K562 (cell line): ENCODE measurements around the gene FRRS1. TPM values are rescaled to one million over a fixed set of nuclear protein-coding genes. Genes with fewer than 3 reads are reported as not detected.

Experiments
- DACH1 ChIP-seq: fragments of 450-650 bp; IDR thresholded peaks from 2 replicates; pipeline ENCODE4 v1.6.1; 2018; ENCODE audit not compliant: partially characterized antibody
- EP300 ChIP-seq: IDR thresholded peaks from 2 replicates; pipeline ENCODE4 v1.6.1; 2012; ENCODE audit warnings: low read length, improper control_type of control experiment
- GATA2 ChIP-seq: sonication (generic); formaldehyde crosslinking; IDR thresholded peaks from 2 replicates; pipeline ENCODE4 v1.4.0; 2020; ENCODE audit warnings: mild to moderate bottlenecking, missing genetic modification reagents
- HNRNPLL ChIP-seq: fragments of 200-400 bp; formaldehyde crosslinking; IDR thresholded peaks from 2 replicates; pipeline ENCODE4 v1.6.1; 2017; ENCODE audit warnings: low read length, low read depth, mild to moderate bottlenecking; ENCODE audit not compliant: poor library complexity, severe bottlenecking
- KLF10 ChIP-seq: fragments of 250-450 bp; sonication (Bioruptor Pico); IDR thresholded peaks from 2 replicates; pipeline ENCODE4 v1.6.1; 2021; ENCODE audit warnings: matching md5 sums
- KLF13 ChIP-seq: fragments of 450-650 bp; IDR thresholded peaks from 2 replicates; pipeline ENCODE4 v1.6.1; 2016; ENCODE audit warnings: missing genetic modification characterization, low read depth, mild to moderate bottlenecking, missing compliant biosample characterization, moderate library complexity, borderline replicate concordance
- NFIC ChIP-seq: fragments of 450-650 bp; IDR thresholded peaks from 2 replicates; pipeline ENCODE4 v1.6.1; 2017; ENCODE audit warnings: mild to moderate bottlenecking, inconsistent platforms
- POLR2AphosphoS5 ChIP-seq: IDR thresholded peaks from 2 replicates; pipeline ENCODE4 v1.6.1; 2011; ENCODE audit warnings: mild to moderate bottlenecking, low read depth, low read length, moderate library complexity; ENCODE audit not compliant: control insufficient read depth, insufficient read depth
- RUNX1 ChIP-seq: sonication (generic); IDR thresholded peaks from 2 replicates; pipeline ENCODE4 v1.6.1; 2016; ENCODE audit warnings: antibody characterized with exemption, low read depth
- SMAD4 ChIP-seq: fragments of 250-450 bp; sonication (Bioruptor Pico); conservative IDR thresholded peaks from 2 replicates; pipeline ENCODE4 v1.8.0; 2021; ENCODE audit warnings: inconsistent platforms, mild to moderate bottlenecking, moderate library complexity
- ZBTB8A ChIP-seq: fragments of 450-650 bp; IDR thresholded peaks from 2 replicates; pipeline ENCODE4 v1.6.1; 2018; ENCODE audit warnings: mild to moderate bottlenecking, moderate library complexity; ENCODE audit not compliant: partially characterized antibody
- ZFPM2 ChIP-seq: fragments of 250-450 bp; sonication (Bioruptor Pico); IDR thresholded peaks from 2 replicates; pipeline ENCODE4 v1.5.1; 2022; ENCODE audit warnings: mild to moderate bottlenecking
- polyA plus RNA-seq, 8 experiments: library from polyadenylated mRNA; depleted of rRNA in 4 of 8; stranded (reverse) in 5 of 8; unstranded in 3 of 8; fragments of >200 nt; fragmentation: Nextera tagmentation in 2 of 8; fragmentation: Illumina TruSeq in 1 of 8; extraction: Ambion mirVana in 2 of 8; extraction: Trizol in 1 of 8; gene quantifications; 2 replicates each; pipeline versions ENCODE4 v1.2.1 to v1.2.3, GENCODE V29; 2011 to 2014; ENCODE audit warnings: inconsistent platforms in 1 of 8, missing spikeins in 1 of 8
- total RNA-seq, 7 experiments: library from RNA; depleted of rRNA in 6 of 7; stranded (reverse); fragments of >200 nt in 6 of 7; fragmentation: Illumina TruSeq in 2 of 7; extraction: Trizol in 2 of 7; gene quantifications; 2 replicates each; pipeline versions ENCODE4 v1.2.1 to v1.2.3, GENCODE V29; 2011 to 2021; ENCODE audit warnings: low replicate concordance in 1 of 7
- TF ChIP-seq, protein P1 (sequence below): sonication (generic); formaldehyde crosslinking; IDR thresholded peaks from 2 replicates; pipeline ENCODE4 v1.8.1; 2023; ENCODE audit warnings: mild to moderate bottlenecking, missing genetic modification reagents, moderate library complexity
- TF ChIP-seq, protein P2 (sequence below): fragments of 250-450 bp; sonication (Bioruptor Pico); IDR thresholded peaks from 2 replicates; pipeline ENCODE4 v1.4.0; 2020
- TF ChIP-seq, protein P3 (sequence below): fragments of 450-650 bp; formaldehyde crosslinking; IDR thresholded peaks from 2 replicates; pipeline ENCODE4 v1.4.0; 2020; ENCODE audit warnings: mild to moderate bottlenecking
- TF ChIP-seq, protein P4 (sequence below): fragments of 450-650 bp; formaldehyde crosslinking; IDR thresholded peaks from 2 replicates; pipeline ENCODE4 v1.4.0; 2022; ENCODE audit warnings: missing genetic modification characterization

Gene FRRS1
- total and polyA plus RNA-seq, 9 of the 15 experiments (the other 6 are each of a cell fraction or from before 2014, with no cell fraction given), result 0.87 to 54.0 (median 23.7) TPM

DNA sequence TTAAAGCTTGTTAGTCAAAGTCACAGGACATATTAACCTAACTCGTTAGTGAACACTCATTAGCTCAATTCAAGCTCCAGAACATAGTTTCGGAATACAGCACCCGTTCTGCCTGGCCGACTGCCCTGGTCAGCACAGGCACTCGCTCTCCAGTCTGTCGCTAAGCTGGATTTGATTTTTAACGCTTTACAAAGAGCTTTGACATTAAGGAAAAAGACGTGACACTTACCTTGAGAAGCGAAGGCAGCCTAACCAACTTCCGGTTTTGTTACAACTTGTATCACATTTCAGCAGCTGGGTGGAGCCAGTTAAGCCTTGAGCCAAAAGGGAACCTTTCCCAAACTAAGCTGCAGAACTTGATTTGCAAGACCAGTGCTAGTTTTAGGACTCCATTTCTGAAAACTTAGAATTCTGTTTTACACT is at the start of gene FRRS1 (continued):
- TF ChIP-seq, protein P1, sequence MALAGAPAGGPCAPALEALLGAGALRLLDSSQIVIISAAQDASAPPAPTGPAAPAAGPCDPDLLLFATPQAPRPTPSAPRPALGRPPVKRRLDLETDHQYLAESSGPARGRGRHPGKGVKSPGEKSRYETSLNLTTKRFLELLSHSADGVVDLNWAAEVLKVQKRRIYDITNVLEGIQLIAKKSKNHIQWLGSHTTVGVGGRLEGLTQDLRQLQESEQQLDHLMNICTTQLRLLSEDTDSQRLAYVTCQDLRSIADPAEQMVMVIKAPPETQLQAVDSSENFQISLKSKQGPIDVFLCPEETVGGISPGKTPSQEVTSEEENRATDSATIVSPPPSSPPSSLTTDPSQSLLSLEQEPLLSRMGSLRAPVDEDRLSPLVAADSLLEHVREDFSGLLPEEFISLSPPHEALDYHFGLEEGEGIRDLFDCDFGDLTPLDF (CRISPR knock-in tag), result 0 out of 2 replicates have a peak, but pooled peaks have one; percentile 39
- TF ChIP-seq KLF10 (CRISPR knock-in tag), result no peak
- no peak for TF ChIP-seq KLF13 (tag)
- no peak for TF ChIP-seq RUNX1
- TF ChIP-seq, protein P2, sequence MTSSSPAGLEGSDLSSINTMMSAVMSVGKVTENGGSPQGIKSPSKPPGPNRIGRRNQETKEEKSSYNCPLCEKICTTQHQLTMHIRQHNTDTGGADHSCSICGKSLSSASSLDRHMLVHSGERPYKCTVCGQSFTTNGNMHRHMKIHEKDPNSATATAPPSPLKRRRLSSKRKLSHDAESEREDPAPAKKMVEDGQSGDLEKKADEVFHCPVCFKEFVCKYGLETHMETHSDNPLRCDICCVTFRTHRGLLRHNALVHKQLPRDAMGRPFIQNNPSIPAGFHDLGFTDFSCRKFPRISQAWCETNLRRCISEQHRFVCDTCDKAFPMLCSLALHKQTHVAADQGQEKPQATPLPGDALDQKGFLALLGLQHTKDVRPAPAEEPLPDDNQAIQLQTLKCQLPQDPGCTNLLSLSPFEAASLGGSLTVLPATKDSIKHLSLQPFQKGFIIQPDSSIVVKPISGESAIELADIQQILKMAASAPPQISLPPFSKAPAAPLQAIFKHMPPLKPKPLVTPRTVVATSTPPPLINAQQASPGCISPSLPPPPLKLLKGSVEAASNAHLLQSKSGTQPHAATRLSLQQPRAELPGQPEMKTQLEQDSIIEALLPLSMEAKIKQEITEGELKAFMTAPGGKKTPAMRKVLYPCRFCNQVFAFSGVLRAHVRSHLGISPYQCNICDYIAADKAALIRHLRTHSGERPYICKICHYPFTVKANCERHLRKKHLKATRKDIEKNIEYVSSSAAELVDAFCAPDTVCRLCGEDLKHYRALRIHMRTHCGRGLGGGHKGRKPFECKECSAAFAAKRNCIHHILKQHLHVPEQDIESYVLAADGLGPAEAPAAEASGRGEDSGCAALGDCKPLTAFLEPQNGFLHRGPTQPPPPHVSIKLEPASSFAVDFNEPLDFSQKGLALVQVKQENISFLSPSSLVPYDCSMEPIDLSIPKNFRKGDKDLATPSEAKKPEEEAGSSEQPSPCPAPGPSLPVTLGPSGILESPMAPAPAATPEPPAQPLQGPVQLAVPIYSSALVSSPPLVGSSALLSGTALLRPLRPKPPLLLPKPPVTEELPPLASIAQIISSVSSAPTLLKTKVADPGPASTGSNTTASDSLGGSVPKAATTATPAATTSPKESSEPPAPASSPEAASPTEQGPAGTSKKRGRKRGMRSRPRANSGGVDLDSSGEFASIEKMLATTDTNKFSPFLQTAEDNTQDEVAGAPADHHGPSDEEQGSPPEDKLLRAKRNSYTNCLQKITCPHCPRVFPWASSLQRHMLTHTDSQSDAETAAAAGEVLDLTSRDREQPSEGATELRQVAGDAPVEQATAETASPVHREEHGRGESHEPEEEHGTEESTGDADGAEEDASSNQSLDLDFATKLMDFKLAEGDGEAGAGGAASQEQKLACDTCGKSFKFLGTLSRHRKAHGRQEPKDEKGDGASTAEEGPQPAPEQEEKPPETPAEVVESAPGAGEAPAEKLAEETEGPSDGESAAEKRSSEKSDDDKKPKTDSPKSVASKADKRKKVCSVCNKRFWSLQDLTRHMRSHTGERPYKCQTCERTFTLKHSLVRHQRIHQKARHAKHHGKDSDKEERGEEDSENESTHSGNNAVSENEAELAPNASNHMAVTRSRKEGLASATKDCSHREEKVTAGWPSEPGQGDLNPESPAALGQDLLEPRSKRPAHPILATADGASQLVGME (CRISPR knock-in tag), result no peak
- TF ChIP-seq GATA2 (CRISPR knock-in tag), result peak; percentile 30; the same call in 1 of the 2 replicates
- TF ChIP-seq SMAD4 (CRISPR knock-in tag), result no peak
- TF ChIP-seq ZBTB8A, result no peak
- no peak for TF ChIP-seq NFIC
- TF ChIP-seq, protein P3, sequence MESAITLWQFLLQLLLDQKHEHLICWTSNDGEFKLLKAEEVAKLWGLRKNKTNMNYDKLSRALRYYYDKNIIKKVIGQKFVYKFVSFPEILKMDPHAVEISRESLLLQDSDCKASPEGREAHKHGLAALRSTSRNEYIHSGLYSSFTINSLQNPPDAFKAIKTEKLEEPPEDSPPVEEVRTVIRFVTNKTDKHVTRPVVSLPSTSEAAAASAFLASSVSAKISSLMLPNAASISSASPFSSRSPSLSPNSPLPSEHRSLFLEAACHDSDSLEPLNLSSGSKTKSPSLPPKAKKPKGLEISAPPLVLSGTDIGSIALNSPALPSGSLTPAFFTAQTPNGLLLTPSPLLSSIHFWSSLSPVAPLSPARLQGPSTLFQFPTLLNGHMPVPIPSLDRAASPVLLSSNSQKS (CRISPR knock-in tag), result no peak
- TF ChIP-seq, protein P4, sequence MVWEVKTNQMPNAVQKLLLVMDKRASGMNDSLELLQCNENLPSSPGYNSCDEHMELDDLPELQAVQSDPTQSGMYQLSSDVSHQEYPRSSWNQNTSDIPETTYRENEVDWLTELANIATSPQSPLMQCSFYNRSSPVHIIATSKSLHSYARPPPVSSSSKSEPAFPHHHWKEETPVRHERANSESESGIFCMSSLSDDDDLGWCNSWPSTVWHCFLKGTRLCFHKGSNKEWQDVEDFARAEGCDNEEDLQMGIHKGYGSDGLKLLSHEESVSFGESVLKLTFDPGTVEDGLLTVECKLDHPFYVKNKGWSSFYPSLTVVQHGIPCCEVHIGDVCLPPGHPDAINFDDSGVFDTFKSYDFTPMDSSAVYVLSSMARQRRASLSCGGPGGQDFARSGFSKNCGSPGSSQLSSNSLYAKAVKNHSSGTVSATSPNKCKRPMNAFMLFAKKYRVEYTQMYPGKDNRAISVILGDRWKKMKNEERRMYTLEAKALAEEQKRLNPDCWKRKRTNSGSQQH, result no peak
- TF ChIP-seq EP300, result peak; percentile 45; the same call in 1 of the 2 replicates
- TF ChIP-seq POLR2AphosphoS5, result peak; percentile 80
- peak; percentile 50 for TF ChIP-seq HNRNPLL
- no peak for TF ChIP-seq DACH1
- no peak for TF ChIP-seq ZFPM2 (CRISPR knock-in tag)
